Measurements from ENCODE around the gene MCRIP1.

GRCh38 chr17:81808778-81809555 is 24.1 kb downstream of the MCRIP1 start:
- TF ChIP-seq CTCF (IDR thresholded peaks at IDR 0.05) (no peak), POLR2A (IDR thresholded peaks at IDR 0.05) (no peak), POLR2AphosphoS5 (IDR thresholded peaks at IDR 0.05; ENCODE audit: insufficient read depth in 1 of 2, low read depth in 1 of 2) (no peak)

Measured in vagina (tissue), 2 donors.